D721Med (cell line): Measurements from ENCODE around the gene GRIP2.

Experiments used
- DNase-seq: peaks from one replicate; pipeline ENCODE4 v3.0.0; 2011; ENCODE audit warnings: low spot score; ENCODE audit not compliant: insufficient read length
- FAIRE-seq: peaks from 2 replicates; lab custom pipeline; 2011; peaks lifted over from hg19 to GRCh38; lab: Jason Lieb, UNC
- CTCF ChIP-seq: IDR thresholded peaks from 2 replicates; pipeline ENCODE4 v1.5.1; 2012; ENCODE audit warnings: mild to moderate bottlenecking, control low read depth; ENCODE audit not compliant: insufficient read depth; ENCODE audit errors: missing control alignments

Gene GRIP2

GRCh38 chr3:14581334-14582044 lies 41.3 kb upstream of the GRIP2 start:
- no peak for TF ChIP-seq CTCF
- FAIRE-seq (no peak), DNase-seq (no peak)

- FAIRE-seq (no peak), DNase-seq (no peak)
- TF ChIP-seq CTCF, result peak; percentile 12
These were observed 37.8 kb upstream of the GRIP2 start for GRCh38 chr3:14577897-14578296.

GRCh38 chr3:14576163-14576562 lies 36.0 kb upstream of the GRIP2 start:
- DNase-seq, result no peak
- TF ChIP-seq CTCF, result no peak
- FAIRE-seq, result no peak

GRCh38 chr3:14574183-14574582 lies 34.0 kb upstream of the GRIP2 start:
- no peak for DNase-seq
- TF ChIP-seq CTCF, result no peak
- FAIRE-seq, result no peak

GRCh38 chr3:14573706-14574105 lies 33.6 kb upstream of the GRIP2 start:
- TF ChIP-seq CTCF, result no peak
- no peak for FAIRE-seq
- no peak for DNase-seq

GRCh38 chr3:14570864-14571263 lies 30.7 kb upstream of the GRIP2 start:
- FAIRE-seq, result no peak
- no peak for TF ChIP-seq CTCF
- DNase-seq, result no peak

GRCh38 chr3:14570089-14570488 lies 29.9 kb upstream of the GRIP2 start:
- FAIRE-seq, result no peak
- no peak for DNase-seq
- no peak for TF ChIP-seq CTCF
